HG02623 (cell line): Measurements from ENCODE around the gene ADGRV1.

Source experiments
- ATAC-seq: cut with Tn5 transposase; IDR thresholded peaks from one replicate; pipeline ENCODE4 v1.9.1; 2021; ENCODE audit warnings: moderate library complexity; ENCODE audit not compliant: unreplicated experiment

ADGRV1 gene

GRCh38 chr5:90861843-90862586 is 303.4 kb downstream of the ADGRV1 start:
- no peak for ATAC-seq

- no peak for ATAC-seq
Observed at GRCh38 chr5:90865180-90865579, 306.6 kb downstream of the ADGRV1 start.

- peak; percentile 48 for ATAC-seq
Observed at GRCh38 chr5:90866333-90866732, 307.7 kb downstream of the ADGRV1 start.

- no peak for ATAC-seq
Observed at GRCh38 chr5:90866915-90867731, 308.5 kb downstream of the ADGRV1 start.

GRCh38 chr5:90868799-90869198 is 310.2 kb downstream of the ADGRV1 start:
- no peak for ATAC-seq

- ATAC-seq, result no peak
Observed at GRCh38 chr5:90871391-90871991, 312.9 kb downstream of the ADGRV1 start.

- ATAC-seq, result no peak
Observed at GRCh38 chr5:90873033-90873517, 314.5 kb downstream of the ADGRV1 start.

GRCh38 chr5:90874066-90874465 is 315.5 kb downstream of the ADGRV1 start:
- no peak for ATAC-seq

- no peak for ATAC-seq
Observed at GRCh38 chr5:90875456-90875855, 316.9 kb downstream of the ADGRV1 start.

- ATAC-seq, result no peak
Observed at GRCh38 chr5:90876366-90876765, 317.8 kb downstream of the ADGRV1 start.

GRCh38 chr5:90877049-90877448 is 318.5 kb downstream of the ADGRV1 start:
- ATAC-seq, result no peak

GRCh38 chr5:90878081-90878480 is 319.5 kb downstream of the ADGRV1 start:
- ATAC-seq, result no peak

- ATAC-seq, result no peak
Observed at GRCh38 chr5:90878549-90879196, 320.1 kb downstream of the ADGRV1 start.

- no peak for ATAC-seq
Observed at GRCh38 chr5:90881626-90882150, 323.1 kb downstream of the ADGRV1 start.

- ATAC-seq, result no peak
Observed at GRCh38 chr5:90882448-90882847, 323.9 kb downstream of the ADGRV1 start.

GRCh38 chr5:90885180-90885868 is 326.7 kb downstream of the ADGRV1 start:
- ATAC-seq, result no peak

- no peak for ATAC-seq
Observed at GRCh38 chr5:90886381-90886780, 327.8 kb downstream of the ADGRV1 start.

GRCh38 chr5:90888511-90889324 is 330.1 kb downstream of the ADGRV1 start:
- ATAC-seq, result no peak

GRCh38 chr5:90889325-90889600 is 330.7 kb downstream of the ADGRV1 start:
- no peak for ATAC-seq

- ATAC-seq, result no peak
Observed at GRCh38 chr5:90890180-90890579, 331.6 kb downstream of the ADGRV1 start.
